Stimulated activated CD4-positive, alpha-beta T cell treated with anti-CD3 and anti-CD28 coated beads, TNF-alpha, amount 100 ng/mL, for 24 hours (primary cell): Measurements from ENCODE around the gene ZNF638.
"Not testable (repeated sequence)": the region's sequence is repeated elsewhere in the genome, so short reads cannot be mapped to it uniquely, and the experiment has no call there.

ENCODE experiments used
- DNase-seq, 3 experiments: peaks; one replicate each; pipeline ENCODE4 v3.0.0-alpha.2; 2020; ENCODE audit warnings: low read depth in 3 of 3

Gene ZNF638, protein sequence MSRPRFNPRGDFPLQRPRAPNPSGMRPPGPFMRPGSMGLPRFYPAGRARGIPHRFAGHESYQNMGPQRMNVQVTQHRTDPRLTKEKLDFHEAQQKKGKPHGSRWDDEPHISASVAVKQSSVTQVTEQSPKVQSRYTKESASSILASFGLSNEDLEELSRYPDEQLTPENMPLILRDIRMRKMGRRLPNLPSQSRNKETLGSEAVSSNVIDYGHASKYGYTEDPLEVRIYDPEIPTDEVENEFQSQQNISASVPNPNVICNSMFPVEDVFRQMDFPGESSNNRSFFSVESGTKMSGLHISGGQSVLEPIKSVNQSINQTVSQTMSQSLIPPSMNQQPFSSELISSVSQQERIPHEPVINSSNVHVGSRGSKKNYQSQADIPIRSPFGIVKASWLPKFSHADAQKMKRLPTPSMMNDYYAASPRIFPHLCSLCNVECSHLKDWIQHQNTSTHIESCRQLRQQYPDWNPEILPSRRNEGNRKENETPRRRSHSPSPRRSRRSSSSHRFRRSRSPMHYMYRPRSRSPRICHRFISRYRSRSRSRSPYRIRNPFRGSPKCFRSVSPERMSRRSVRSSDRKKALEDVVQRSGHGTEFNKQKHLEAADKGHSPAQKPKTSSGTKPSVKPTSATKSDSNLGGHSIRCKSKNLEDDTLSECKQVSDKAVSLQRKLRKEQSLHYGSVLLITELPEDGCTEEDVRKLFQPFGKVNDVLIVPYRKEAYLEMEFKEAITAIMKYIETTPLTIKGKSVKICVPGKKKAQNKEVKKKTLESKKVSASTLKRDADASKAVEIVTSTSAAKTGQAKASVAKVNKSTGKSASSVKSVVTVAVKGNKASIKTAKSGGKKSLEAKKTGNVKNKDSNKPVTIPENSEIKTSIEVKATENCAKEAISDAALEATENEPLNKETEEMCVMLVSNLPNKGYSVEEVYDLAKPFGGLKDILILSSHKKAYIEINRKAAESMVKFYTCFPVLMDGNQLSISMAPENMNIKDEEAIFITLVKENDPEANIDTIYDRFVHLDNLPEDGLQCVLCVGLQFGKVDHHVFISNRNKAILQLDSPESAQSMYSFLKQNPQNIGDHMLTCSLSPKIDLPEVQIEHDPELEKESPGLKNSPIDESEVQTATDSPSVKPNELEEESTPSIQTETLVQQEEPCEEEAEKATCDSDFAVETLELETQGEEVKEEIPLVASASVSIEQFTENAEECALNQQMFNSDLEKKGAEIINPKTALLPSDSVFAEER (N-terminal part only)

DNA sequence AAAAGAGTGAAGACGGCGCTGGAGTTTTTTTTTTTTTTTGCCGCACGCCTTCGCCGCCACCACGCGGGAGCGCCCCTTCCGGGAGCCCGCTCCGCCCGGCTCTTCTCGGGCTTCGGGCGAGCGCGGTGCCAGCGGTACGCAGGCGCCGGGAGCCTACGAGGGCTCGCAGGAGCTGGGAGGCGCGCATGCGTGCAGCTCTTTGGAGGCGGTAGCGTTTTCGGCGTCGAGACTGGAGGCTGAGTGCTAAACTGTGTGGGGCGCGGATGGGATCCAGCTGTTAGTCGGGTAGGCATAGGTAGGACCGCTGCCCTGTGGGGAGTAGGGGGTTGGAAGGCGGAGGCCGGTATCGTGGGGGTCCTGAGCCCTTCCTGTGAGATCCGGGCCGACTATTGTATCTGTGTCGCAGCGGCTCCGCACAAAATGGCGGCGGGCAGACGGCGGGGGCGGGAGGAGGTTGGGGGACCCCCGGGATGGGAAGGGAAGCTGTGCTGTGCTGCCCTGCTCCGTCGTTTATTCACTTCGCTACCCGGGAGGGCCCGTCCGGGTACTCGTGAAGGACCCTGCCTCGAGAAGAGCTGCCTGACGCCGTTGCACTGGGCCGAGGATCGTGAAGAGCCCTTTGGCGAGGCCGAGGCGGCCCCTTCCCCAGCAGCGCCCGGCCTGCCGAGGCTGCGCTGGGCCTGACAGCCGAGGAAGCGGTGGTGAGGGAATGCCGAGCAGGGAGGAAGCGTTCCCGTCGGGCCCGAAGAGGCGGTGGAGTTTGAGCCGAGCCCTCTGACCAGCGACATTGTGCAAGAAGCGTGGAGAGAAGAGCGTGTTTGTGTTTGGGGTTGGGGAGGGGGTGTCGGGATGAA lies at the start of gene ZNF638:
ZNF638 (plus strand) TSS at position 202 of the 854 bp plus-strand sequence. CDS start 17,173 bp downstream, outside the sequence.
- DNase-seq = peak; percentile 83 to 90 (median 85)

- no peak for DNase-seq
These were observed 49.6 kb upstream of the ZNF638 start for GRCh38 chr2:71281950-71282349.

- DNase-seq = no peak
These were observed 49.1 kb upstream of the ZNF638 start for GRCh38 chr2:71282493-71282892.

DNA sequence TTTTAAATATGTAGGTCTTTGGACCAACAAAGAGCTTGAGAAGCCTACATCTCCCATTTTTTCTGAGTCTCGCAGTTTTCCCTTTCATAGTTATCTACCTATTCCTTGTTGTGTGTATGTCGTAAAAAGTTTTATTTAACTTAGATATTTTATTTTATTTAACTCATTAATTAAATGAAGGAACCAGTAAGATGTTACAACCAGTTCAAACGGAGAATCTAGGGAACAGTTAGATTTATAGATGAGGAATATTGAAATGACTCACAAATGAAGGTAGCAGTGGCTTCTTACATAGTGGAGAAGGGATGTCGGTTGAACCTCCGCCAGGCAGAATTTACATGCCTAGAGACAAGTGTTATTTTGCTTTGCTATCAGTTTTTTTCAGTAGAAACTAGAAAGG lies 48.5 kb upstream of the ZNF638 start:
- no peak for DNase-seq

GRCh38 chr2:71285706-71286105 lies 45.9 kb upstream of the ZNF638 start:
- no peak for DNase-seq

DNA sequence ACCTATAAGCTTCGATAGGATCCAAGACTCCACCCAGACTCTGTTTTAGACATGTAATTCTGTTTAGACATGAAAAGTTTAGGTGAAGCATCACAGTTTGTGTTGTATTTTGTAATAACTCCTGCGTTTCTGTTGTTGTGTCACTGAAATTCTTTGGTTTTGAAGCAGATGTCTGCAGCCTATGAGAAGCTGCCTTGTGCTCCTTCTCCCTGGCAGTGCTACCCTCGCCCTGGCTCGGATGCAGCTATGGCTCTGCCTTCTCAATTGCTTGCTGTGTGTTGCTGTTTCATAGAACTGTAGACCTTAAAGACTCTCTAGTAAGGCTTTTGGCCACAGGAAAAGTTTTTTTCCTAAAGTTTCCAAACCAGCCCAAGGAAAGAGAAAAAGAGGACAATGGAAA lies 40.2 kb upstream of the ZNF638 start:
- no peak for DNase-seq

DNA sequence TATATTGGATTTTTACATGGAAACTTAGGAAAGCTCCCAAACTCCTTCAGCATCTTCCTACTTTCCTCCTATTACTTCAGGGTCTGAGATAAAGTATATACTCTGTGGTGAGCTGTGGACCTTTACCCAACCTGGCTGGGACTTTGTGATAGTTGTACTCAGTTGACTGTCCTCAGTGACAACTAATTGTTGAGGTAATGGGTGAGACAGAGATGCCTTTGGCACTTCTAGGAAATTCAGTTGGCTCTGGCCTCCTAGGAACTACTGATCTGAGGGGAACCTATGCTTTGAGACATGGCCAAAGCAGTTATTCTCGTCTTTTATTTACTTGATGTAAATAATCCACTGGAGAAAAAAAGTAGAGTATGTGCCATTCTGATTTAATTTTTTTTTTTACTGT lies 39.4 kb upstream of the ZNF638 start:
- DNase-seq = no peak

DNA sequence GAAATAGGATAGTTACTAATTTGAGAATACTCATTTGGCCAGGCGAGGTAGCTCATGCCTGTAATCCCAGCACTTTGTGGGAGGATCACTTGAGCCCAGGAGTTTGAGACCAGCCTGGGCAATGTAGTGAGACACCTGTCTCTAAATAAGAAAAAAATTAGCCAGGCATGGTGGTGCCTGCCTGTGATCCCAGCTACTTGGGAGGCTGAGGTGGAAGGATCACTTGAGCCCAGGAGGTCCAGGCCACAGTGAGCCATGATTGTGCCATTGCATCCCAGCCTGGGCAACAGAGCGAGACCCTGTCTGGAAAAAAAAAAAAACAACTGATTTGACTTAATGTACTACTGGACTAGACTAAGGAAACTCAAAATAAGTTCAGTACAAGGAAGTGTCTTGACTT lies 32.7 kb upstream of the ZNF638 start:
- DNase-seq = no peak

DNA sequence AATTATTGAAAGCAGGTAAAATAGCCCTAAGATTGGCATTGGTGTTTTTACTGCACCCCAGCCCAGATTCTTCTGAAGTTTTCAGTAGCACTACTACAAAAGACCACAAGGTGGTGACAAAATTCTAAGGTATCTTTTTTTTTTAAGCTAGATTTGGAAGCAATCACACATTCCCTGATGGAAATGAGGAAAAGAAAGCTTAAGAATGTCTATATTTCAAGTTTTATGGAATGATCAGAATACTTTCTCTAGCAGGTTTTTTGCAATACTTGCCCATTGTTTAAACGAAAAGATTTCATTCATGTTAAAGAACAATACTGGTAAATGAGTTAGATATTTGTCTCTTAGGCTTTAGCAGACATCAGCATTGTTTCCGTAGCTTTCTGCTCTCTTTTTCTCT lies 32.1 kb upstream of the ZNF638 start:
- no peak for DNase-seq

- no peak for DNase-seq
These were observed 27.7 kb upstream of the ZNF638 start for GRCh38 chr2:71303849-71304248.

- no peak for DNase-seq
These were observed 24.8 kb upstream of the ZNF638 start for GRCh38 chr2:71306762-71307161.

- DNase-seq = no peak
These were observed 18.4 kb upstream of the ZNF638 start for GRCh38 chr2:71313016-71313766.

DNA sequence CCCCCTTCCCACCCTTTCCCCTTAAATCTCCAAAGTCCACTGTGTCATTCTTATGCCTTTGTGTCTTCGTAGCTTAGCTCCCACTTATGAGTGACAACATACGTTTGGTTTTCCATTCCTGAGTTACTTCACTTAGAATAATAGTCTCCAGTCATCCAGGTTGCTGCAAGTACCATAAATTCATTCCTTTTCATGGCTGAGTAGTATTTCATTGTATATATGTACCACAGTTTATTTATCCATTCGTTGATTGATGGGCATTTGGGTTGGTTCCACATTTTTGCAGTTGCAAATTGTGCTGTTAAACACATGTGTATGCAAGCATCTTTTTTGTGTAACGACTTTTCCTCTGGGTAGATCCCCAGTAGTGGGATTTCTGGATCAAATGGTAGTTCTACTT lies 14.5 kb upstream of the ZNF638 start:
- no peak for DNase-seq

GRCh38 chr2:71317900-71318299 lies 13.7 kb upstream of the ZNF638 start:
- DNase-seq = not testable (repeated sequence)

DNA sequence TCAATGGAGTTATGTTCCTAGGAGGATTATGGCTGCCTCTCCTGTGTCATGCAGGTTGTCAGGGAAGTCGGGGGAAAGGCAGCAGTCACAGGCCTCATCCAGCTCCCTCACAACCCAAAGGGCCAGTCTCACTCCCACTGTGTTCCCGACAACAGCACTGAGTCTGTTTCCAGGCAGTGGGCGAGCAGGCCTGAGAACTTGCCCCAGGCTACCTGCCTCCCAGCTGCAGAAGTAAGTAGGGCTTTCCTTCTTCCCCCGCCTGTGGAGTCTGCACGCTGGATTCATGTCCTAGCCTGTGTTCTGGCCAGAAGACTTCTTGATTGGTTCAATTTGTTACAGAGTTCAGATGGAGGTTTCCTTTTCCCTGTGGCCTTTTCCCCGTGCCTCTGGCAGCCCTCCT lies 8.2 kb upstream of the ZNF638 start:
- DNase-seq = no peak

GRCh38 chr2:71326968-71327367 lies 4.6 kb upstream of the ZNF638 start:
- DNase-seq = no peak

- DNase-seq = no peak
These were observed 3.7 kb upstream of the ZNF638 start for GRCh38 chr2:71327916-71328315.

DNA sequence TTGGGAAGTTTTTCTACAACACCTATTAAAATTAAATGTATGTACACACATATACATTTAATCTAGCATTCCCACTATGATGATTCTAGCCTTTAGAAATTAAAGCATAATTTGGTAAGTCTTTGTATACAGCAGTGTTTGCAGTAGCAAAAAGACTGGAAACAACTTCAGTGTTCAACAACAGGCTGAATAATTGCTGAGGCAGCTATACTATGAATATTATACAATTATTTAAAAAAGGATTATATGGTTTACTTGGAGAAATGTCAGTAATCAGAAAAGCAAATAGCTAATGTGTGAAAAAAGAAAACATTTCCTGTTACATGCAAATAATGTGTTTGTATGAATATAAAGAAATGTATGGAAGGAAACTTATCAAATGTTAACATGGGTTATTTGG lies 1.4 kb upstream of the ZNF638 start:
- no peak for DNase-seq

- no peak for DNase-seq
These were observed 824 bp upstream of the ZNF638 start for GRCh38 chr2:71330585-71331330.

DNA sequence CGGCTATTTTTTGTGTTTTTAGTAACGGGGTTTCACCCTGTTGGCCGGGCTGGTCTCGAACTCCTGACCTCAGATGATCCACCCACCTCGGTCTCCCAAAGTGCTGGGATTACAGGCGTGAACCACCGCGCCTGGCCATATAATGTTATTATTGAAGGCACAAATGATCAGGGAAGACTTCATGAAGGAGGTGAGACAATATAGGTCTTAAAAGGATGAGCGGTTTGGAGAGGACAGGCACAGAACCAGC lies 326 bp upstream of the ZNF638 start:
- peak in 2 of 3 experiments; percentile 3 to 14 for DNase-seq
